DOHH2 (cell line): ENCODE measurements around the gene CGNL1.

Experiments used
- CTCF ChIP-seq: fragments of 200-600 bp; sonication (generic); IDR thresholded peaks from one replicate; pipeline ENCODE4 v1.5.1; 2014; ENCODE audit warnings: antibody characterized with exemption, mild to moderate bottlenecking, low read depth, low read length; ENCODE audit not compliant: poor library complexity, severe bottlenecking
- EZH2phosphoT487 ChIP-seq: fragments of 200-600 bp; sonication (generic); IDR thresholded peaks from 2 replicates; pipeline ENCODE4 v1.6.1; 2017; ENCODE audit warnings: borderline replicate concordance, mild to moderate bottlenecking, antibody characterized with exemption, low read length, moderate library complexity, mixed read lengths

GRCh38 chr15:57344282-57344681, 32.0 kb upstream of the CGNL1 start:
- no peak for TF ChIP-seq CTCF
- TF ChIP-seq EZH2phosphoT487: no peak
